NCI-H1417 (cell line): ENCODE results near the gene TMEM235.
"Not testable (repeated sequence)": the region's sequence is repeated elsewhere in the genome, so short reads cannot be mapped to it uniquely, and the experiment has no call there.

Experiments used
- DNase-seq, 3 experiments: peaks; one replicate each; lab custom pipeline; 2025; lab: John Stamatoyannopoulos, UW

TMEM235 gene

GRCh38 chr17:78238823-78239488, 7.5 kb downstream of the TMEM235 start:
- no peak for DNase-seq

- DNase-seq: no peak
These were observed 8.1 kb downstream of the TMEM235 start for GRCh38 chr17:78239489-78239931.

- no peak for DNase-seq
These were observed 8.7 kb downstream of the TMEM235 start for GRCh38 chr17:78240012-78240655.

- DNase-seq: no peak
These were observed 9.4 kb downstream of the TMEM235 start for GRCh38 chr17:78240839-78241238.

- peak in 1 of 3 experiments; percentile 37 for DNase-seq
These were observed 10.0 kb downstream of the TMEM235 start for GRCh38 chr17:78241277-78242023.

GRCh38 chr17:78242024-78242742, 10.8 kb downstream of the TMEM235 start:
- DNase-seq: no peak

GRCh38 chr17:78247304-78247703, 15.9 kb downstream of the TMEM235 start:
- no peak for DNase-seq

GRCh38 chr17:78248051-78248914, 16.9 kb downstream of the TMEM235 start:
- DNase-seq: no peak

- DNase-seq: no peak
These were observed 17.8 kb downstream of the TMEM235 start for GRCh38 chr17:78249074-78249817.

- DNase-seq: no peak
These were observed 18.7 kb downstream of the TMEM235 start for GRCh38 chr17:78249818-78250806.

- DNase-seq: peak; percentile 63 to 84 (median 76)
These were observed 19.7 kb downstream of the TMEM235 start for GRCh38 chr17:78250891-78251772.

- no peak for DNase-seq
These were observed 20.3 kb downstream of the TMEM235 start for GRCh38 chr17:78251773-78252103.

GRCh38 chr17:78252111-78252634, 20.7 kb downstream of the TMEM235 start:
- no peak for DNase-seq

GRCh38 chr17:78252701-78253635, 21.5 kb downstream of the TMEM235 start:
- no peak for DNase-seq

GRCh38 chr17:78253636-78253945, 22.2 kb downstream of the TMEM235 start:
- DNase-seq: not testable (repeated sequence)

- DNase-seq: peak; percentile 87 to 88 (median 88)
These were observed 22.7 kb downstream of the TMEM235 start for GRCh38 chr17:78253946-78254672.
